SJCRH30 (cell line): Measurements from ENCODE around the gene RPS2. TPM values are rescaled to one million over a fixed set of nuclear protein-coding genes. Genes with fewer than 3 reads are reported as not detected.

Experiments used
- DNase-seq, 2 experiments: peaks; one replicate each; pipeline ENCODE4 v3.0.0-alpha.2; 2015 to 2020
- H3K27ac ChIP-seq: fragments of 250-450 bp; sonication (Bioruptor Pico); 2 replicates; pipeline ENCODE4 v1.5.1; 2020; ENCODE audit warnings: mild to moderate bottlenecking, moderate library complexity
- H3K27me3 ChIP-seq: fragments of 250-450 bp; sonication (Bioruptor Pico); 2 replicates; pipeline ENCODE4 v1.5.1; 2020; ENCODE audit warnings: mild to moderate bottlenecking, moderate library complexity
- H3K36me3 ChIP-seq: fragments of 250-450 bp; sonication (Bioruptor Pico); 2 replicates; pipeline ENCODE4 v1.5.1; 2020; ENCODE audit warnings: mild to moderate bottlenecking, moderate library complexity
- H3K4me1 ChIP-seq: fragments of 250-450 bp; sonication (Bioruptor Pico); 2 replicates; pipeline ENCODE4 v1.5.1; 2020; ENCODE audit warnings: mild to moderate bottlenecking, moderate library complexity
- H3K4me3 ChIP-seq: fragments of 250-450 bp; sonication (Bioruptor Pico); 2 replicates; pipeline ENCODE4 v1.5.1; 2020; ENCODE audit warnings: mild to moderate bottlenecking, moderate library complexity
- H3K9me3 ChIP-seq: fragments of 250-450 bp; sonication (Bioruptor Pico); replicated peaks from 2 replicates; pipeline ENCODE4 v1.5.1; 2020; ENCODE audit warnings: mild to moderate bottlenecking, moderate library complexity
- total RNA-seq: library from RNA; depleted of rRNA; stranded (reverse); fragments of >200 nt; shearing (Covaris generic); gene quantifications from 2 replicates; pipeline ENCODE4 v1.2.3, GENCODE V29; 2014

RPS2 gene
- total RNA-seq, 1 experiment from 2014 or later = 4,417 TPM

DNA sequence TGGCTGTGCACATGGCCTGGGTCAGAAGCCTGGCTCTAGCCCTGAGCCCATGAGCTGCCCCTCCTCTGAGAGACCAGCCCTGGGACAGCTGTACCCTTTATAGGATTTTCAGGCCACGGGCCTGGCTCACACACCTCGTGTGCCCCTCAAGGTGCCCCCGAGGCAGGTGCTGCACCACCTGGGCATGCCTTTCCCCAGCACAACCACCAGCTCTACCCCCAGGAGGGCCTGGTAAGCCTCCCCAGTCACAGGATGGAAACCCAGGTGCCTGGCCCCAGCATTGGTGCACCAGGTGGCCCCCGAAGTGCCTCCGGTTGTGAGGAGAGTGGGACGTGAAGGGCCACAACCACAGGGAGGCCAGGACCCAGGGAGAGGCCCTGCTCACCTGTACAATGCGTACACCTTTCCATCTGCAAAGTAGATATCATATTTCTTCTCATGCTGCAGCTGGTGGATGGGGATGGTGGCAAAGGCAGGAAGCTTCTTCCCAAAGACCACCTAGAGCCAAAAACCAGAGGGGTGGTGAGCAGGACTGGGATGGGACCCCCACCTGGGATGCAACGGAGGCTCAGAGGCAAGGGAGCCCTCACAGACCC lies 38.7 kb upstream of the RPS2 start:
- DNase-seq = no peak
- peaks cover 35% of the 10 kb centered on the region for H3K36me3 ChIP-seq
- no peaks in the 10 kb centered on the region for H3K9me3 ChIP-seq
- no peak overlapping the region for H3K27ac ChIP-seq
- no peaks in the 10 kb centered on the region for H3K27me3 ChIP-seq
- H3K4me3 ChIP-seq = no peak overlapping the region
- H3K4me1 ChIP-seq = peaks cover 18% of the 10 kb centered on the region

DNA sequence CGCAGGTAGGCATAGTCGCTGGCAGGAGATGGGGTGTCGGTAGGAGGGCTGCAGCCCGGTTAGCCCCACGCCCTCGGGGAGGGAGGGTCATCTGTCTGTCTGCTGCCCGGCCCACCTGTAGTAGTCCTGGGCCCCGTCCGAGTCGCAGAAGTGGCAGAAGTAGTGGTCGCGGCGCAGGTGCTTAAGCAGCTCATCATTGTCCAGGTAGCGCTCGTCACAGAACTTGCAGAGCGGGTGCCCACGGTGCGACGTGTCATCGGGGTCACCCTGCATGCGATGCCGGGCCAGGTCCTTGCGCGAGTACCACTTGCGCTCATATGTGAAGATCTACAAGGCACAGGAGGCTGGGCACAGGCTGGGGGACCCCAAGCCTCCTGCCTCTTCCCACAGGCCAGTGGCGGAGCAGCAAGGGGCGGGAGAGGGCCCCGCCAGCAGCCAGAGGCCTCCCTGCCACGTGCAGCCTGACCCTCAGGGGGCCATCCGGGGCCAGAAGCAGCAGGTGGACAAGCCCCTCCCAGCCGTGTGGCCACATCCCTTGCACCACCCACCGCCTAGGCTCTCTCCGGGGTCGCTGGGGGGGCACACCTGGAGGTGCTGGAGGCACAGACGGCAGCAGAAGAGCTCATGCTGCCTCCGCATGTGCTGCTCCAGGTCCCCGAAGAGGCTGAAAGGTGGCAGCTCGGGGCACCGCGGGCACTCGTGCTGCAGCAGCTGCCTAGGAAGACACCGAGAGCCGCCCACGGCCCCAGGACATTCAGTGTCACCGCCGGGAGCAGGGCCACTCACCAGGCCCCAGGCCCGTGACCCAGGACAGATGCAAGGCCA lies 38.0 kb upstream of the RPS2 start:
- Histone ChIP-seq H3K27ac (no peak overlapping the region), H3K36me3 (peaks cover 31% of the 10 kb centered on the region), H3K9me3 (no peaks in the 10 kb centered on the region), H3K4me3 (no peak overlapping the region), H3K27me3 (no peaks in the 10 kb centered on the region), H3K4me1 (peaks cover 10% of the 10 kb centered on the region)
- no peak for DNase-seq

DNA sequence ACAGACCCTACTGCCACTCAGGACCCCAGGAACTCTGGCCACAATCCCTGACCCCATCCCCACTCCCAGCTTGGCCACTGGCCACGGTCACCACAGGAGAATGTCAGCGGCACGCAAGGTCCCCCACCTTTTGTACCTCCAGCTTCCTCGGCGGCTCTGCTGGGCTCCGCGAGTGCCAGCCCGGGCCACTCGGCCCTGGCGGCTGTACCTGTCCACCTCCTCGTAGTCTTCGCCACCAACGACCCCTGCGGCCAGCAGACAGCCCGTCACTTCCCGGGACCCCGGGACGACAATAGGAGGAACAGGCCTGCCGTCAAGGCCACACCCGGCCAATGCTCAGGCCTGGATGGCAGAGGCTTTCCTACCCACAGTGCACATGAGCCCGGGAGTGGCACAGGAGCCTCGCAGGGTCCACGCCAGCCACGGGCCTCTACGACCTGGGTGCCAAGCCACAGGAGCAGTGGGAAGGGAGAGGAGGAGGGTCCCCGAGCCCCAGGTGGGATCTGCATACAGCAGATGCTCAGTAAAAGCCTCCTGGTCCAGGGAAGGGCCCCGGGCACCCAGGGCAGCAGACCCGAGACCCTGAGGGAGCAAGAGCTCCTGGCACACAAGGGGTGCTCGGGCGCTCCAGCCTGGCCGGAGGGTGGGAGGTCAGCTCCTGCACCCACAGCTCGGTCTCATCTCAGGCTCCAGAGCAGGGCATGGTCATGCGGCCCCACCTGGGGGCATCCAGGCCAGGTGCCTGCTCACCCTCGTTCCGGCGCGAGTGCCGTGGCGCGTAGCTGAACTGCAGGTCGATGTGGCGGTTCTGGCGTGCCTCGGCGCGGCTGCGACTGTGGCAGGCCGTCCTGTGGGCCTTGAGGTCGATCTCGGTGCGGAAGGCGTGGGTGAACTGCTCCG lies 37.1 kb upstream of the RPS2 start:
- DNase-seq = no peak
- Histone ChIP-seq H3K4me1 (peaks cover 10% of the 10 kb centered on the region; the same call in 1 of the 2 replicates), H3K27ac (no peak overlapping the region), H3K27me3 (no peaks in the 10 kb centered on the region), H3K9me3 (no peaks in the 10 kb centered on the region), H3K4me3 (no peak overlapping the region), H3K36me3 (peaks cover 32% of the 10 kb centered on the region)

DNA sequence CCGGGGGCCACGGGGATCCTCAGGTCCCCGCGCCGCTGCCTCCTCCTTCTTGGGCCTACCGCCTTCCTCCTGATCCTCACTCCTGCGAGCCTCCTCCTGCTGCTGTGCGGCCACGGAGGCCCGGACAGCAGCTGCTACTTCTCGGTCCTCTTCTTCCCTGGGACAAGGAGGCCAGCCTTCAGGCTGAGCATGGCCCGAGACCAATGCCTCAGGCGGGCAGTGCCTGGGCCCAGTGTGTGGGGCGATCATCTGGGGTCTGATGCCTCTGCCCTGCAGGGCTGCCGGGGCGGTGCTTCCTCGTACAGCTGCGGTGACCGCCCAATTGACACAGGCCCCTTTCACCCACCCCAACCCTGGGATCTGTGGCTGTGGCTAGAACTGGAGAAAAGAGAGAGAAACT lies 36.4 kb upstream of the RPS2 start:
- Histone ChIP-seq H3K4me3 (no peak overlapping the region), H3K36me3 (peaks cover 32% of the 10 kb centered on the region)

DNA sequence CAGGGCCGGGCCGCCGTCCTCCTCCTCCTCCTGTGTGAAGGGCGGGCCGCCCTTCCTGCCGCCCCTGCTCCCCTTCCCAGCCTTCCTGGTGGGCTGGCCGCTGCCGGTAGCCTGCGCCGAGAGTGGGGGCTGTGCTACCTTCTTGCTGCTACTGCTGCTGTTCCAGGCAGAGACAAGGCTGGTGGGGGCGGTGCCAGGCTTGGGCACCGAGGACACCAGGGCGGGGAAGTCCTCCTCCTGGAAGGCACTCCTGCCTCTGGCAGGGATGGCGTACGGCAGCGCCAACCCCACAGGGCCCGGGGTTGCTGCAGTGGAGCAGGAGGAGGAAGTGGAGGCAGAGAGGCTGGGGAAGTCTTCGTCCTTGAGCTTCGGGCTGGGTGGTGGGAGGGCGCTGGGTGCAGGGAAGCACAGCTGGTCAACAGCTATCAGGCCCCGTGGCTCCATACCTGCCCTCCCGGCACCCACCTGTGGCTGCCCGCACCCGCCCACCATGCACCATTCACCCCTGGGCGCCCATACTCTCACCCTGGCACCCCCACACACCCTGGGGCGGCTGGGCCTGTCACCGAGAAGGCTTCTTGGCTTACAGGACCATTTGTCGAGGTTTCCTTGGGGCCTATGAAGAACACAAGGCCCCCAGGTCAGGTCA lies 35.4 kb upstream of the RPS2 start:
- Histone ChIP-seq H3K27ac (no peak overlapping the region), H3K36me3 (peaks cover 32% of the 10 kb centered on the region)
- DNase-seq = no peak

More for the DNA sequence above, 36.4 kb upstream of the RPS2 start:
- H3K27ac ChIP-seq = no peak overlapping the region
- no peak for DNase-seq
- H3K9me3 ChIP-seq = no peaks in the 10 kb centered on the region
- no peaks in the 10 kb centered on the region for H3K27me3 ChIP-seq
- peaks cover 10% of the 10 kb centered on the region; the same call in 1 of the 2 replicates for H3K4me1 ChIP-seq

DNA sequence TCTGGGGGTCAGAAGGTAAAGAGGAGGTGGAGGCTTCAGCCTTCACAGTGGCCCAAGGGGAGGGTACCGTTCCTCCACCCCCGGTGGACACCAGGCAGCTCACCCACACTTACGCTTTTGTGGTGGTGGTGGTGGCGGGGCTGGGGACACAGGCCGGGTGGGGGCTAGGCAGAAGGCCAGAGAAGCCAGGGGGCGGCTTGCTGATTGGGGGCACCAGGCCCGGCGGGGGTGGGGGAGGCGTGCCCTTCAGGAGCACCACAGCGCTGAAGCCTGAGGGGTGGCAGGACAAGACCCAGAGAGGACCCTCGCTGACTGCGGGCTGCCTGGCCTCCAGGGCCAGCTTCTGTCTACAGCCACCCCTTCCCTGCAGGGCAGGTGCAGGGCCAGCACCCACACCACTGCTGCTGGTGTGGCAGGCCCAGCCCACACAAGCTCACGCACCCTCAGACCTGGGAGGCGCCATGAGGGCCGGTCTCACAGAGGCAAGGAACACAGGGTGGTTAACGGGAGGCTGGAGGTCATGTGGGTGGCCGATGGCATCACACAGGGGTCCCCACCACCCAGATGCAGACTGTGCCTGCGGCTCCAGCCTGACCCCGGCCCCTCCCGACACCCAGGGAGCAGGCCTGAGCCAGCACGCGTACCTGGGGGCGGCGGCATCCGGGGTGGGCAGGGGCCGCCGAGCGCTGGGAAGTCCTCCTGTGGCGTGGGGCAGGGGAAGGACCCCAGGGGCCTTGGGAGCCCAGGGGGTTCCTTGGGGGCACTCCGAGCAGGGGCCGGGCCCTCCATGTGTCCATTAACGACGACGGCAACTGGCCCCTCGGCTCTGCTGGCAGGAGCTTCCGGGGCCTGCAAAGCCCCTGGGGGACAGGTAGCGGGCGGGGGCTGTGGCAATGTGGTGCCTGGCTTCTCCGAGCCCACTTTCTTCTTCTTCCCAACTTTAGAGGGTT lies 34.5 kb upstream of the RPS2 start:
- H3K27me3 ChIP-seq = no peaks in the 10 kb centered on the region
- H3K9me3 ChIP-seq = no peaks in the 10 kb centered on the region
- H3K4me3 ChIP-seq = no peak overlapping the region
- no peak for DNase-seq
- H3K36me3 ChIP-seq = peaks cover 32% of the 10 kb centered on the region
- no peak overlapping the region for H3K27ac ChIP-seq
- H3K4me1 ChIP-seq = peaks cover 2% of the 10 kb centered on the region; the same call in 1 of the 2 replicates

More for the DNA sequence above, 35.4 kb upstream of the RPS2 start:
- Histone ChIP-seq H3K9me3 (no peaks in the 10 kb centered on the region), H3K4me3 (no peak overlapping the region), H3K4me1 (peaks cover 10% of the 10 kb centered on the region; the same call in 1 of the 2 replicates), H3K27me3 (no peaks in the 10 kb centered on the region)

DNA sequence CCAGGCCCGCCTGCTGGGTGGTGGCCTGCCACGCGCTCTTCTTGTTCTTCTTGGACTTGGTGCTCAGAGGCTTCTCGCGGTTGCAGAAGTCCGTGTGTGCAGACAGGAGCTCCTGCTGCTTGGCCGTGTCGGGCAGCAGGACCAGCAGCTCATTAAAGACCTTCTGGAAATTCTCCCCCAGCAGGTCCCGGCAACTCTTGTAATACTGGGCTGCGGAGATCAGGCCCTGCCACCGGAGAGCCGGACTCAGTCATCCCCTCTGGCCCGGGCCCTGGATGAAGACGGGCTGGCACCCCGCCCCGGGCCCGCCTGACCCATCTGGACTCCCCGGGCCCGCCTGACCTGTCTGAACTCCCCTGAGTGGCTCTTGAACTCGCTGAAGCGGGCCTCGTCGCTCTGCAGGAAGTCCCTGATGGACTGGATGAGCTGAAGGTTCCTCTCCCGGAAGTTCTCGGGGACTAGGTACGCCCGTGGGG lies 33.8 kb upstream of the RPS2 start:
- H3K36me3 ChIP-seq = peaks cover 32% of the 10 kb centered on the region
- no peak overlapping the region for H3K4me3 ChIP-seq
- DNase-seq = no peak
- H3K9me3 ChIP-seq = no peaks in the 10 kb centered on the region
- no peaks in the 10 kb centered on the region for H3K4me1 ChIP-seq
- H3K27ac ChIP-seq = no peak overlapping the region
- H3K27me3 ChIP-seq = no peaks in the 10 kb centered on the region

DNA sequence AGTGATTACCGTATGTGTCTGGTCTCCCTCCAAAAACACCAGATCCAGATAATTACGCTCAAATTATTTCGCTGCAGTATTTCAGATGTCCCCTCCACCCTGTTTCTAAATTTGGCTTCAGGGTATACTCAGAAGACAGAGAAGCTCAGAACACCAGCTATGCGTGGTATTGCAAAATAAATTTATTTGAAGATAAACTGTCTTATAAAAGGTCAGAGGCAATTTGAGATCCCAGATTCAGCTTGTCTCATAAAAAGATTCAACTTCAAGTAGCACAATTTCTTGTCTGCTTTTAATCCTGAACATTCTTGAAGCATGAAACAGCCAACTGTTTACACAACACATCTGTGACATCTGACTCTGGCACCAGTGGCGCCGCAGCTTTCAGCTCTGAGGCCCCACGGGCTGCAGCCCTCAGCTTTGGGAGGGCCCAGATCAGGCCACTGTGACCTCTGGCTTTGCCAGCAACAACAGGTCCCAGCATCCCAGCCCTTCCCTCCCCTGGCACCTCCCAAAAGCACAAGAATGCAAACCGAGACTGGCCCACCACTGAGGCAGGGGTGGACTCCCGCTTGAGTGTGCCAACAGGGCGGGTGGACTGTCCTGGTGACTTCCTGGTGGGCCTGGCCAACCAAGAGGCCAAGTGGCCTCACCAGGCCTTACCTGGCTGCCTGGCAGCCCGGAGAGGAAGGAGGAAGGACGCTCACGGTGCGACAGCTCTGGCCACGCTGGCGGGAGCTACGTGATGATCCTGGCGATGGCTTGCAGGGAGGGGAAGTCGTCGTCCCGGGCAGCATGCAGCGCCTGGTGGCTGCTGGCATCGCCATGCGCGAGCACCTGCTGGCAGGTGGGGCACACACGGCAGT lies 33.1 kb upstream of the RPS2 start:
- Histone ChIP-seq H3K9me3 (no peaks in the 10 kb centered on the region), H3K27me3 (no peaks in the 10 kb centered on the region), H3K36me3 (peaks cover 25% of the 10 kb centered on the region), H3K27ac (no peak overlapping the region), H3K4me3 (no peak overlapping the region), H3K4me1 (no peaks in the 10 kb centered on the region)
- no peak for DNase-seq

DNA sequence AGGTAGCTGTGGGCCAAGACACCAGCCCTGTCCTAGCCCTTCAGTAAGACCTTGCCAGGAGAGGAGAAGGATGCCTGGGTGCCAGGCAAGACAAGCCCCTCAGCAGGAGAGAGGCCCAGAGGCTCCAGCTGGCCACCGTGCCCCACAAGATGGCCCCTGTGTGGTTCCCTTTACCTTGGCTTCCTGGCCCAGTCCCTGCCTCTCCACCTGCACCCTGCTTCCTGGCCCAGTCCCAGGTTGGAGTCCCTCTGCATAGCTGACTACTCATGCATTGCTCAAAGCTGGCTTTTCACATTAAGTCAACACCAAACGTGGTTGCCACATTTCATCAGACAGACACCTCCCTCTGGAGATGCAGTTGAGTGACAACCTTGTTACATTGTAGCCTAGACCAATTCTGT lies 29.1 kb upstream of the RPS2 start:
- no peak overlapping the region for H3K27ac ChIP-seq
- peaks cover 8% of the 10 kb centered on the region for H3K27me3 ChIP-seq
- no peak for DNase-seq
- H3K4me3 ChIP-seq = no peak overlapping the region
- H3K4me1 ChIP-seq = no peaks in the 10 kb centered on the region; the same call in 1 of the 2 replicates
- H3K9me3 ChIP-seq = no peaks in the 10 kb centered on the region
- H3K36me3 ChIP-seq = peaks cover 4% of the 10 kb centered on the region; the same call in 1 of the 2 replicates

DNA sequence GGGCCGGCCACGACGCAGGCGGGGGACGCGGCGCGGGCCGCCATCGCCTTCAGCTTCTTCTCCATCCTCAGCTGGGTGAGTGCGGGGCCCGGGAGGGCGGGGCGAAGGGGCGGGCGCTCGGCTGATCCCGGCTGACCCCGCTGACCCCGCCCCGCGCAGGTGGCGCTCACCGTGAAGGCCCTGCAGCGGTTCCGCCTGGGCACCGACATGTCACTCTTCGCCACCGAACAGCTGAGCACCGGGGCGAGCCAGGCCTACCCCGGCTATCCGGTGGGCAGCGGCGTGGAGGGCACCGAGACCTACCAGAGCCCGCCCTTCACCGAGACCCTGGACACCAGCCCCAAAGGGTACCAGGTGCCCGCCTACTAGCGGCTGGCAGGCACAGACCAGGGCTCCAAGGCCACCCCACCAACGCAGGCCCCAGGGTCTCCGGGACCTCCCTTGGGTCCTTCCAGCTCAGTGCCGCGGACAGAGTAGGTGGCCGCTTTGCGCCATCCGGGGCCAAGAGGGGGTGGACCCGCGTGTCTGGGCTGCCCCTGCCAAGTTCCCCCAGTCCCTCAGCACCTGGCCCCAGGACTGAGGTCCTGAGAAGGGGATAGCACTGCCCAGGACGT lies 28.2 kb upstream of the RPS2 start:
- DNase-seq = no peak
- no peaks in the 10 kb centered on the region; the same call in 1 of the 2 replicates for H3K4me1 ChIP-seq
- H3K27ac ChIP-seq = no peak overlapping the region
- peaks cover 4% of the 10 kb centered on the region; the same call in 1 of the 2 replicates for H3K36me3 ChIP-seq
- H3K9me3 ChIP-seq = no peaks in the 10 kb centered on the region
- H3K4me3 ChIP-seq = no peak overlapping the region
- H3K27me3 ChIP-seq = peaks cover 8% of the 10 kb centered on the region

DNA sequence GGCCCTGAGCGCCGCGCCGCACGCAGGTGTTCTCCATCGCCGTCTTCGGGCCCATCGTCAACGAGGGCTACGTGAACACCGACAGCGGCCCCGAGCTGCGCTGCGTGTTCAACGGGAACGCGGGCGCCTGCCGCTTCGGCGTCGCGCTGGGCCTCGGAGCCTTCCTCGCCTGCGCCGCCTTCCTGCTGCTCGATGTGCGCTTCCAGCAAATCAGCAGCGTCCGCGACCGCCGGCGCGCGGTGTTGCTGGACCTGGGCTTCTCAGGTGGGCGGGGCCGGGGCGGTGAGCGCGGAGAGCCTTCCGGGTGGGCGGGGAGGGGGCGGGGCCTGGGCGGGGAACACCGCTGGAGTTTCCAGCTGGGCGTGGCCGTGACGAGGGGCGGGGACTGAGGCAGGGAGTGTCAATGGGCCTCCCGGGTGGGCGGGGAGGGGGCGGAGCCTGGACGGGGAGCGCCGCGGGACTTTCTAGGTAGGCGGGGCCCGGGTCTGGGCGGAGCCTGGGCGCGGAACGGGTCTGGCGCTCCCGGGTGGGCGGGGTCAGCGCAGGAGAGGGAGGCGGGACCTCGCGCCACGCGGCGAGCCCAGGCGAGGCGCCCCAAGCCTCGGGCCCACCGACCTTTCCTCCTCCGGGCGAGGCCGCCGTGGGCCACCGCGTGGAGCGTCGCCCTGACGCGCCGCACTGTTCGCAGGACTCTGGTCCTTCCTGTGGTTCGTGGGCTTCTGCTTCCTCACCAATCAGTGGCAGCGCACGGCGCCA lies 27.5 kb upstream of the RPS2 start:
- H3K9me3 ChIP-seq = no peaks in the 10 kb centered on the region
- H3K27ac ChIP-seq = no peak overlapping the region
- DNase-seq = no peak
- H3K36me3 ChIP-seq = no peaks in the 10 kb centered on the region; the same call in 1 of the 2 replicates
- H3K4me3 ChIP-seq = no peak overlapping the region
- H3K27me3 ChIP-seq = peaks cover 8% of the 10 kb centered on the region
- H3K4me1 ChIP-seq = no peaks in the 10 kb centered on the region; the same call in 1 of the 2 replicates

DNA sequence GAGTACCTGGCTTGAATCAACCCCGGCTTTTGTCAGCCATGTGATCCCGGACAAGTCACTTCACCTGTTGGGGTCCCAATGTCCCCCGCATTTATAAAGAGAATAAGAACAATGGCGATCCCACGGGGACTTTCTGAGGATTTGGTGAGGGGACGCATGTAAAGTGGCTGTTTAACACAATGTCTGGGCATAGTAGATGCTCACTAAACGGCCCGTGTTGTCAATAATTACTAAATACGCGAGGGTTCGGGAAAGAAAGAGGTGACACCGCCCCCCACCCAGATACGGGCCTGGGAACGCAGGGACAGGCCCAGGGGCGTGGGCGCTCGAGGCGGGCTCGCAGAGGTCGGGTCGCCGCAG lies 26.9 kb upstream of the RPS2 start:
- Histone ChIP-seq H3K36me3 (no peaks in the 10 kb centered on the region), H3K4me3 (no peak overlapping the region), H3K27ac (no peak overlapping the region), H3K27me3 (peaks cover 8% of the 10 kb centered on the region), H3K9me3 (no peaks in the 10 kb centered on the region), H3K4me1 (no peaks in the 10 kb centered on the region; the same call in 1 of the 2 replicates)
- DNase-seq = no peak
